Hepatocyte (in vitro differentiated cells): ENCODE data around the gene CASP14.

Experiments used
- EZH2 ChIP-seq: fragments of 200-600 bp; sonication (generic); IDR thresholded peaks from 2 replicates; pipeline ENCODE4 v1.6.1; 2016; ENCODE audit warnings: antibody characterized with exemption, mild to moderate bottlenecking, borderline replicate concordance
- TF ChIP-seq, protein P1 (sequence below): fragments of 200-600 bp; sonication (generic); IDR thresholded peaks from 2 replicates; pipeline ENCODE4 v1.5.1; 2016; ENCODE audit warnings: antibody characterized with exemption, mild to moderate bottlenecking; ENCODE audit not compliant: poor library complexity

DNA sequence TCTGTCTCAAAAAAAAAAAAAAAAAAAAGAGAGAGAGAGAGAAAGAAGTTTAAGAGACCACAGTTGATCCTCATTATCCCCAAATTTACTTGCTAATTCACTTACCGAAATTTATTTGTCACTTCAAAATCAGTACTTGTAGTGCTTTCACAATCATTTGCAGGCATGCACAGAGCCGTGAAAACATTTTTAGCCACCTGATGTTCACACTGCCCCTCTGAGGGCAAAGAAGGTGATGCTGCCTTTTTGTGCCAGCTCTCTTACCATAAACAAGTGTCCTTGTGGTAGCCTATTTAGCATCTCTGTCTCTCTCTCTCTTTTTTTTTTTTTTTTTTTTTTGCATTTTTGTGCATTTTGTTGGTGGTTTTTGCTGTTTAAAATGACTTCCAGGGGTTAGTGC lies 24.1 kb upstream of the CASP14 start:
- no peak for TF ChIP-seq EZH2
- TF ChIP-seq, protein P1, sequence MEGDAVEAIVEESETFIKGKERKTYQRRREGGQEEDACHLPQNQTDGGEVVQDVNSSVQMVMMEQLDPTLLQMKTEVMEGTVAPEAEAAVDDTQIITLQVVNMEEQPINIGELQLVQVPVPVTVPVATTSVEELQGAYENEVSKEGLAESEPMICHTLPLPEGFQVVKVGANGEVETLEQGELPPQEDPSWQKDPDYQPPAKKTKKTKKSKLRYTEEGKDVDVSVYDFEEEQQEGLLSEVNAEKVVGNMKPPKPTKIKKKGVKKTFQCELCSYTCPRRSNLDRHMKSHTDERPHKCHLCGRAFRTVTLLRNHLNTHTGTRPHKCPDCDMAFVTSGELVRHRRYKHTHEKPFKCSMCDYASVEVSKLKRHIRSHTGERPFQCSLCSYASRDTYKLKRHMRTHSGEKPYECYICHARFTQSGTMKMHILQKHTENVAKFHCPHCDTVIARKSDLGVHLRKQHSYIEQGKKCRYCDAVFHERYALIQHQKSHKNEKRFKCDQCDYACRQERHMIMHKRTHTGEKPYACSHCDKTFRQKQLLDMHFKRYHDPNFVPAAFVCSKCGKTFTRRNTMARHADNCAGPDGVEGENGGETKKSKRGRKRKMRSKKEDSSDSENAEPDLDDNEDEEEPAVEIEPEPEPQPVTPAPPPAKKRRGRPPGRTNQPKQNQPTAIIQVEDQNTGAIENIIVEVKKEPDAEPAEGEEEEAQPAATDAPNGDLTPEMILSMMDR = no peak
